ENCODE data around the gene YPEL5. TPM values are rescaled to one million over a fixed set of nuclear protein-coding genes. Genes with fewer than 3 reads are reported as not detected.
"Not testable (repeated sequence)": the region's sequence is repeated elsewhere in the genome, so short reads cannot be mapped to it uniquely, and the experiment has no call there.

Gene YPEL5
- total RNA-seq, 1 donor from 2014 or later, result 71.5 TPM

DNA sequence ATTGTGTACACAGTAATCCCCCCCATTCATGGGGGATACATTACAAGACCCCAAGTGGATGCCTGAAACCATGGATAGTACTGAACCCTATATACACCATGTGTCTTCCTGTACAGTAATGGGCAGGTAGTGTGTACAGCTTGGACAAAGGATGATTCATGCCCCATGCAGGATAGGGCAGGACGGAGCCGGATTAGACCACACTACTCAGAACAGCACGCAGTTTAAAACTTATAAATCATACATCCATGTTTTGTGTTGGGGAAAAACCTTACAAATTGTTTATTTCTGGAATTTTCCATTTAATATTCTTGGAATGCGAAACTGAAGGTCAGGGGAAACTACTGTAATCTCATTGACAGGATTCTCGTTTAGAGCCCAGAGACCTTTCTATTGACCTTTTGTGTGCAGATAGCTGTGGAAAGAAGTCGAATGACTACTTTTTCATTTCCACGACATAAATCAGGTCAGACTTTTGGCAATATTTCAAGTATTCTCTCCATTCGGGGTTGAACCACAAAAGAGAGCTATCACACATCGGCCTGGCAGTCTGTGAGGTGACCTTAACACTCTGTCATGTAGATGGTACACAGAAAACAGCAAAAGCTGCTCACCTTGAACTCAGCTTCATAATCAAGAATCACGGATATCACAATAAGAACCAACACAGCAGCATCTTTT is 9.9 kb upstream of the YPEL5 start:
- no peaks in the 10 kb centered on the region for H3K4me1 Mint-ChIP-seq (ENCODE audit: low read depth, unreplicated experiment)
- no peak for TF ChIP-seq CTCF (IDR thresholded peaks at IDR 0.05; ENCODE audit: partially characterized antibody, unreplicated experiment)

DNA sequence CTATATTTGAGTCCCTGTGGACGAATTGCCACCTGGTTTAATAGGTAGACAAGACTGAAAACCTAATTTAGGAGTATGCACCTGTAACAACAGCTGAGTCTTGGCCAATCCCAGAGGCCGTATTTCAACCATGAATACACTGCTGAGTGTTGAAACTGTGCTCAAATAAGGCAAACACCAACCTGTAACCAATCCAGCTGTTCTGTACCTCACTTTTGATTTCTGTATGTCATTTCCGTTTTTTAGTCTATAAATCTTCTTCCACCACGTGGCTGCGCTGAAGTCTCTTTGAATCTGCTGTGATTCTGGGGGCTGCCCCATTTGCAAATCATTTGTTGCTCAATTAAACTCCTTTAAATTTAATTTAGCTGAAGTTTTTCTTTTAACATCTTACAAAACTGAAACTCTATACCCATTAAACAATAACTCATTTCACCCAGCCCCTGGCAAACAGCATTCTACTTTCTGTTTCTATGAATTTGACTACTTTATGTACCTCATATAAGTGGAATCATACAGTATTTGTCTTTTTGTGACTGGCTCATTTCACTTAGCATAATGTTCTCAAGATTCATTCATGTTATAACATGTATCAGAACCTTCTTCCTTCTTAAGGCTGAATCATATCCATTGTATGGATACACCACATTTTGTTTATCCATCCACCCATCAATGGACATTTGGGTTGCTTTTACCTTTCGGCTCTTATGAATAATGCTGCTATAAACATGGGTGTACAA is 7.5 kb upstream of the YPEL5 start:
- no peak overlapping the region for H3K4me3 Mint-ChIP-seq (ENCODE audit: unreplicated experiment)
- peaks cover 2% of the 10 kb centered on the region for H3K27me3 Mint-ChIP-seq (ENCODE audit: unreplicated experiment)
- no peak for TF ChIP-seq CTCF (IDR thresholded peaks at IDR 0.05; ENCODE audit: partially characterized antibody, unreplicated experiment)
- no peak for DNase-seq
- no peaks in the 10 kb centered on the region for H3K36me3 Mint-ChIP-seq (ENCODE audit: unreplicated experiment)
- H3K27ac Mint-ChIP-seq (ENCODE audit: unreplicated experiment), result no peak overlapping the region
- no peaks in the 10 kb centered on the region for H3K9me3 Mint-ChIP-seq (ENCODE audit: unreplicated experiment)
- no peaks in the 10 kb centered on the region for H3K4me1 Mint-ChIP-seq (ENCODE audit: low read depth, unreplicated experiment)

More for the DNA sequence above, 9.9 kb upstream of the YPEL5 start:
- Mint-ChIP-seq H3K27me3 (ENCODE audit: unreplicated experiment) (peaks cover 3% of the 10 kb centered on the region), H3K9me3 (ENCODE audit: unreplicated experiment) (no peaks in the 10 kb centered on the region), H3K4me3 (ENCODE audit: unreplicated experiment) (no peak overlapping the region), H3K27ac (ENCODE audit: unreplicated experiment) (no peak overlapping the region), H3K36me3 (ENCODE audit: unreplicated experiment) (no peaks in the 10 kb centered on the region)
- no peak for DNase-seq

- Mint-ChIP-seq H3K27ac (ENCODE audit: unreplicated experiment) (no peak overlapping the region), H3K4me1 (ENCODE audit: low read depth, unreplicated experiment) (peaks cover 6% of the 10 kb centered on the region), H3K9me3 (ENCODE audit: unreplicated experiment) (peaks cover 2% of the 10 kb centered on the region), H3K36me3 (ENCODE audit: unreplicated experiment) (no peaks in the 10 kb centered on the region), H3K27me3 (ENCODE audit: unreplicated experiment) (peaks cover 4% of the 10 kb centered on the region), H3K4me3 (ENCODE audit: unreplicated experiment) (no peak overlapping the region)
- DNase-seq, result no peak
- no peak for TF ChIP-seq CTCF (IDR thresholded peaks at IDR 0.05; ENCODE audit: partially characterized antibody, unreplicated experiment)
These were observed 5.7 kb upstream of the YPEL5 start for GRCh38 chr2:30141136-30141535.

- TF ChIP-seq CTCF (IDR thresholded peaks at IDR 0.05; ENCODE audit: partially characterized antibody, unreplicated experiment), result no peak
- peaks cover 6% of the 10 kb centered on the region for H3K27me3 Mint-ChIP-seq (ENCODE audit: unreplicated experiment)
- no peaks in the 10 kb centered on the region for H3K36me3 Mint-ChIP-seq (ENCODE audit: unreplicated experiment)
These were observed 2.5 kb upstream of the YPEL5 start for GRCh38 chr2:30144260-30144659.

GRCh38 chr2:30144951-30145350 is 1.9 kb upstream of the YPEL5 start:
- H3K9me3 Mint-ChIP-seq (ENCODE audit: unreplicated experiment); H3K27ac Mint-ChIP-seq (ENCODE audit: unreplicated experiment); H3K27me3 Mint-ChIP-seq (ENCODE audit: unreplicated experiment); DNase-seq; H3K4me3 Mint-ChIP-seq (ENCODE audit: unreplicated experiment); H3K36me3 Mint-ChIP-seq (ENCODE audit: unreplicated experiment): not testable (repeated sequence)
- peaks cover 19% of the 10 kb centered on the region for H3K4me1 Mint-ChIP-seq (ENCODE audit: low read depth, unreplicated experiment)

More at GRCh38 chr2:30144260-30144659, 2.5 kb upstream of the YPEL5 start:
- DNase-seq, result no peak
- Mint-ChIP-seq H3K9me3 (ENCODE audit: unreplicated experiment) (peaks cover 10% of the 10 kb centered on the region), H3K4me1 (ENCODE audit: low read depth, unreplicated experiment) (peaks cover 16% of the 10 kb centered on the region), H3K4me3 (ENCODE audit: unreplicated experiment) (no peak overlapping the region), H3K27ac (ENCODE audit: unreplicated experiment) (no peak overlapping the region)

Data from glutamatergic neuron (in vitro differentiated cells).